Activated CD8-positive, alpha-beta T cell treated with anti-CD3 and anti-CD28 coated beads for 36 hours (primary cell): ENCODE data around the gene PGAP6. TPM values are rescaled to one million over a fixed set of nuclear protein-coding genes. Genes with fewer than 3 reads are reported as not detected.
"Not testable (repeated sequence)": the region's sequence is repeated elsewhere in the genome, so short reads cannot be mapped to it uniquely, and the experiment has no call there.

Experiments used
- ATAC-seq: fragments of 200-7000 bp; cut with Tn5 transposase; one replicate; pipeline ENCODE4 v1.10.0; 2021; ENCODE audit warnings: mild to moderate bottlenecking, moderate library complexity
- CTCF ChIA-PET: fragments of 350-600 bp; sonication (Branson Sonifier 250); formaldehyde crosslinking; loops from one replicate; lab custom pipeline; 2021; ENCODE audit warnings: antibody characterized with exemption; lab: Charles Lee
- POLR2A ChIA-PET: fragments of 350-600 bp; sonication (Branson Sonifier 250); formaldehyde crosslinking; loops from one replicate; lab custom pipeline; 2021; ENCODE audit warnings: antibody characterized with exemption; lab: Charles Lee
- DNase-seq: peaks from one replicate; pipeline ENCODE4 v3.0.0-alpha.2; 2020
- H3K27ac Mint-ChIP-seq: one replicate; pipeline ENCODE4 v1.8.0; 2021; ENCODE audit warnings: mild to moderate bottlenecking, mixed read lengths
- H3K27me3 Mint-ChIP-seq: one replicate; pipeline ENCODE4 v1.8.0; 2021; ENCODE audit warnings: mixed read lengths
- H3K36me3 Mint-ChIP-seq: one replicate; pipeline ENCODE4 v1.8.0; 2021; ENCODE audit warnings: low read depth, mixed read lengths
- H3K4me1 Mint-ChIP-seq: one replicate; pipeline ENCODE4 v1.8.0; 2021; ENCODE audit warnings: low read depth, mixed read lengths
- H3K4me3 Mint-ChIP-seq: one replicate; pipeline ENCODE4 v1.8.0; 2021; ENCODE audit warnings: mild to moderate bottlenecking, moderate library complexity, mixed read lengths
- H3K9me3 Mint-ChIP-seq: one replicate; pipeline ENCODE4 v1.8.0; 2021; ENCODE audit warnings: mixed read lengths
- CTCF ChIP-seq: fragments of 200-600 bp; IDR thresholded peaks from one replicate; pipeline ENCODE4 v1.8.0; 2022; ENCODE audit warnings: antibody characterized with exemption, mild to moderate bottlenecking
- intact Hi-C: fragments of 100-400 bp; cut with micrococcal nuclease; formaldehyde crosslinking; loops from one replicate; pipeline ENCODE4 v1.10.0; 2022
- total RNA-seq, 2 experiments: library from RNA; stranded (reverse); gene quantifications; one replicate each; pipeline ENCODE4 v1.2.3, GENCODE V29; 2021

PGAP6 gene
- total RNA-seq, 2 experiments from 2014 or later: 21.9 to 24.8 TPM

GRCh38 chr16:339680-340079 lies 42.1 kb downstream of the PGAP6 start:
- ATAC-seq (peak; percentile 60), DNase-seq (peak; percentile 30)
- Mint-ChIP-seq H3K9me3 (no peaks in the 10 kb centered on the region), H3K4me1 (peaks cover 66% of the 10 kb centered on the region), H3K27ac (no peak overlapping the region), H3K36me3 (peaks cover 17% of the 10 kb centered on the region), H3K27me3 (no peaks in the 10 kb centered on the region), H3K4me3 (no peak overlapping the region)
- intact Hi-C loops: no loop called here
- ChIA-PET POLR2A (no interaction called here), CTCF (no interaction called here)
- no peak for TF ChIP-seq CTCF

GRCh38 chr16:337975-338575 lies 43.7 kb downstream of the PGAP6 start:
- ChIA-PET CTCF (interaction anchor here (0.7 to 1.2 kb wide), 3 partner anchors 24 to 231 kb away, joined by 3 to 4 read pairs (median 3); no protein-coding TSS in a partner anchor), POLR2A (interaction anchor here (1.3 to 1.4 kb wide), 2 partner anchors 12 to 15 kb away, joined by 3 read pairs; no protein-coding TSS in a partner anchor)
- Mint-ChIP-seq H3K4me1 (peaks cover 66% of the 10 kb centered on the region), H3K4me3 (no peak overlapping the region), H3K27me3 (no peaks in the 10 kb centered on the region), H3K27ac (no peak overlapping the region), H3K36me3 (peaks cover 15% of the 10 kb centered on the region), H3K9me3 (no peaks in the 10 kb centered on the region)
- no peak for TF ChIP-seq CTCF
- ATAC-seq: no peak
- no peak for DNase-seq
- intact Hi-C loops: no loop called here

GRCh38 chr16:337437-337836 lies 44.3 kb downstream of the PGAP6 start:
- CTCF ChIA-PET: interaction anchor here (0.9 kb wide), 1 partner anchor 231 kb away, joined by 4 read pairs; no protein-coding TSS in a partner anchor
- no peaks in the 10 kb centered on the region for H3K27me3 Mint-ChIP-seq
- no peak for DNase-seq
- no peak overlapping the region for H3K27ac Mint-ChIP-seq
- H3K36me3 Mint-ChIP-seq: peaks cover 11% of the 10 kb centered on the region
- no peak for TF ChIP-seq CTCF
- H3K4me1 Mint-ChIP-seq: peaks cover 63% of the 10 kb centered on the region
- intact Hi-C loops: no loop called here
- POLR2A ChIA-PET: interaction anchor here (1.0 to 1.4 kb wide), 4 partner anchors 11 to 14 kb away, joined by 3 to 4 read pairs (median 3); no protein-coding TSS in a partner anchor
- no peak overlapping the region for H3K4me3 Mint-ChIP-seq
- ATAC-seq: no peak
- H3K9me3 Mint-ChIP-seq: no peaks in the 10 kb centered on the region

GRCh38 chr16:336269-336668 lies 45.5 kb downstream of the PGAP6 start:
- ChIA-PET CTCF (interaction anchor here (0.8 kb wide), 1 partner anchor 219 kb away, joined by 3 read pairs; no protein-coding TSS in a partner anchor), POLR2A (interaction anchor here (1.2 kb wide), 1 partner anchor 12 kb away, joined by 4 read pairs; no protein-coding TSS in a partner anchor)
- no peak for TF ChIP-seq CTCF
- intact Hi-C loops: no loop called here
- Mint-ChIP-seq H3K27me3 (no peaks in the 10 kb centered on the region), H3K9me3 (no peaks in the 10 kb centered on the region), H3K36me3 (peaks cover 6% of the 10 kb centered on the region), H3K27ac (no peak overlapping the region), H3K4me1 (peaks cover 62% of the 10 kb centered on the region), H3K4me3 (no peak overlapping the region)
- DNase-seq: no peak
- ATAC-seq: no peak

GRCh38 chr16:334861-335632 lies 46.7 kb downstream of the PGAP6 start:
- DNase-seq, H3K27me3 Mint-ChIP-seq, CTCF ChIA-PET, ATAC-seq, H3K9me3 Mint-ChIP-seq, H3K4me3 Mint-ChIP-seq, intact Hi-C loops, H3K27ac Mint-ChIP-seq: not testable (repeated sequence)
- peaks cover 10% of the 10 kb centered on the region for H3K36me3 Mint-ChIP-seq
- peaks cover 68% of the 10 kb centered on the region for H3K4me1 Mint-ChIP-seq
- POLR2A ChIA-PET: interaction anchor here (0.6 kb wide), 1 partner anchor 10 kb away, joined by 3 read pairs; no protein-coding TSS in a partner anchor

GRCh38 chr16:334164-334832 lies 47.5 kb downstream of the PGAP6 start:
- H3K27ac Mint-ChIP-seq, H3K4me3 Mint-ChIP-seq, H3K9me3 Mint-ChIP-seq, DNase-seq, intact Hi-C loops, CTCF ChIA-PET, H3K36me3 Mint-ChIP-seq, ATAC-seq, H3K27me3 Mint-ChIP-seq: not testable (repeated sequence)
- peaks cover 63% of the 10 kb centered on the region for H3K4me1 Mint-ChIP-seq
- POLR2A ChIA-PET: interaction anchor here (0.6 kb wide), 1 partner anchor 11 kb away, joined by 3 read pairs; no protein-coding TSS in a partner anchor
